GM10248 (cell line): ENCODE measurements around the gene CFHR1.
"Not testable (repeated sequence)": the region's sequence is repeated elsewhere in the genome, so short reads cannot be mapped to it uniquely, and the experiment has no call there.

Source experiments
- CTCF ChIA-PET: fragments of 300-600 bp; sonication (Branson Sonifier 250); formaldehyde crosslinking; extraction: SDS; loops from one replicate; lab custom pipeline; 2021; ENCODE audit warnings: antibody characterized with exemption; lab: Yijun Ruan, JAX
- POLR2A ChIA-PET: fragments of 350-650 bp; sonication (Branson Sonifier 250); formaldehyde crosslinking; extraction: SDS; loops from one replicate; lab custom pipeline; 2020; ENCODE audit warnings: antibody characterized with exemption; lab: Yijun Ruan, JAX
- DNase-seq: peaks from one replicate; pipeline ENCODE4 v3.0.0; 2012; ENCODE audit errors: extremely low spot score
- CTCF ChIP-seq: IDR thresholded peaks from 2 replicates; pipeline ENCODE4 v1.5.1; 2012; ENCODE audit warnings: mild to moderate bottlenecking, low read depth; ENCODE audit errors: extremely low read depth, missing control alignments, control extremely low read depth

Gene CFHR1

GRCh38 chr1:196819531-196819930 is at the start of gene CFHR1:
Gene CFHR1, plus strand, starts transcription at chr1:196819731. Its CDS starts 114 bp downstream, at chr1:196819845.
- CTCF ChIA-PET, DNase-seq, POLR2A ChIA-PET: not testable (repeated sequence)

- POLR2A ChIA-PET, CTCF ChIA-PET, DNase-seq: not testable (repeated sequence)
Observed at GRCh38 chr1:196769823-196770222, 49.7 kb upstream of the CFHR1 start.

- ChIA-PET CTCF (no interaction called here), POLR2A (no interaction called here)
- TF ChIP-seq CTCF = no peak
- no peak for DNase-seq
Observed at GRCh38 chr1:196773713-196774112, 45.8 kb upstream of the CFHR1 start.

GRCh38 chr1:196774175-196774574 is 45.4 kb upstream of the CFHR1 start:
- no peak for DNase-seq
- ChIA-PET POLR2A (no interaction called here), CTCF (no interaction called here)
- no peak for TF ChIP-seq CTCF

- TF ChIP-seq CTCF = no peak
- no peak for DNase-seq
- ChIA-PET CTCF (no interaction called here), POLR2A (no interaction called here)
Observed at GRCh38 chr1:196774603-196775002, 44.9 kb upstream of the CFHR1 start, which contains the start of gene CFHR3. Gene CFHR3, plus strand, starts transcription at chr1:196774840. Its CDS starts 47 bp downstream, at chr1:196774887.

- DNase-seq = no peak
- ChIA-PET CTCF (no interaction called here), POLR2A (no interaction called here)
- no peak for TF ChIP-seq CTCF
Observed at GRCh38 chr1:196777603-196778002, 41.9 kb upstream of the CFHR1 start.

GRCh38 chr1:196779093-196779492 is 40.4 kb upstream of the CFHR1 start:
- TF ChIP-seq CTCF = no peak
- POLR2A ChIA-PET = no interaction called here
- CTCF ChIA-PET = no interaction called here
- no peak for DNase-seq

GRCh38 chr1:196791252-196791651 is 28.3 kb upstream of the CFHR1 start:
- DNase-seq, POLR2A ChIA-PET, CTCF ChIA-PET: not testable (repeated sequence)

GRCh38 chr1:196794103-196794502 is 25.4 kb upstream of the CFHR1 start:
- CTCF ChIA-PET, POLR2A ChIA-PET, DNase-seq: not testable (repeated sequence)
